ELR (cell line): ENCODE measurements around the gene RGPD5.
"Not testable (repeated sequence)": the region's sequence is repeated elsewhere in the genome, so short reads cannot be mapped to it uniquely, and the experiment has no call there.

ENCODE experiments used
- DNase-seq: peaks from one replicate; pipeline ENCODE4 v3.0.0-alpha.2; 2015; ENCODE audit warnings: low read depth

Gene RGPD5

DNA sequence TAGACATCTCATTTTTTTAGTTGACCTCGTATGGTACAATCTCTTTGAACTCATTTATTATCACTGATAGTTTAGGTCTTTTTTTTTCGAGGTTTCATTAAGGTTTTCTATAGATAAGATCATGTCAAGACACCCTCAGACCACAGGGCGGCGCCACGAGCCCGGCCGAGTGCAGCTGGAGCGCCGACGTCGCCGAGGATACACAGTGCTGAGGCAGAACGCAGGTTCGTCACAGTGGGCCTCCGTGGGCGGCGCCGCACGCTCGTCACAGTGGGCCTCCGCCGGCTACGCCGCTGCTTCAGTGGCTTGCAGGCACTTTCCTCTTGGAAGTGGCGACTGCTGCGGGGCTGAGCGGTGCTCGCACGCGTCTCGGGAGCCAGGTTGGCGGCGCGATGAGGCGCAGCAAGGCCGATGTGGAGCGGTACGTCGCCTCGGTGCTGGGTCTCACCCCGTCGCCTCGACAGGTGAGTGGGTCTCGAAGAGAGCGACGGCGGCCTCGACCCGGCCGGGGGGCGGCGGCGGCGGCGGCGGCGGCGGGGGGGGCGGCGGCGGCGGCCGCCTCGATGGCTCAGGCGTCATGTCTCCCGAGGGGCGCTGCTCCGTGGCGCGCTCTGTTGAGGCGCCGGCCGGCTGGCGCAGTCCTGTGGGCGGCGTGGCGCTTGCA lies at the start of gene RGPD5:
Gene RGPD5, plus strand, starts transcription at position 232 of the 664 bp plus-strand sequence. Its CDS starts 161 bp downstream, at position 393.
- not testable (repeated sequence) for DNase-seq

DNA sequence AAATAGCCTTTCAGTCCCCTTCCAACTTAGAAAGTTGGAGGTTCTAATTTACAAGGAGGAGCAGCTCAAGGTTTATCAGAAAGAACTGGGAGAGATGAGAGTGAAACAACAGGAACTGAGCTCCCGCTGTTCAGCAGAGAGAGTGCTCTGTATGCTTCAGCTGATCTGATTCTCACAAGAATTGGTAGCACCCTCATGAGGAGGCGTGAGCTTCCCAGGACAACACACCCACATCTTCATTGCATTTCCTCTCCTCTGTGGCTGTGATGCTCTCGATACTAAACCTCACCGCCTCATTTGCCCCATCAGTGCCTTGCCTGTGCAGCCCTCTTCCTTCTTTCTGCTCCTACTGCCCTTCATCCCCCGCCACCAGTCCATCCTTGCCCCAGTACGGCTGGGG lies 42.5 kb upstream of the RGPD5 start:
- not testable (repeated sequence) for DNase-seq

- DNase-seq = not testable (repeated sequence)
These were observed 36.8 kb upstream of the RGPD5 start for GRCh38 chr2:109757163-109757824.

DNA sequence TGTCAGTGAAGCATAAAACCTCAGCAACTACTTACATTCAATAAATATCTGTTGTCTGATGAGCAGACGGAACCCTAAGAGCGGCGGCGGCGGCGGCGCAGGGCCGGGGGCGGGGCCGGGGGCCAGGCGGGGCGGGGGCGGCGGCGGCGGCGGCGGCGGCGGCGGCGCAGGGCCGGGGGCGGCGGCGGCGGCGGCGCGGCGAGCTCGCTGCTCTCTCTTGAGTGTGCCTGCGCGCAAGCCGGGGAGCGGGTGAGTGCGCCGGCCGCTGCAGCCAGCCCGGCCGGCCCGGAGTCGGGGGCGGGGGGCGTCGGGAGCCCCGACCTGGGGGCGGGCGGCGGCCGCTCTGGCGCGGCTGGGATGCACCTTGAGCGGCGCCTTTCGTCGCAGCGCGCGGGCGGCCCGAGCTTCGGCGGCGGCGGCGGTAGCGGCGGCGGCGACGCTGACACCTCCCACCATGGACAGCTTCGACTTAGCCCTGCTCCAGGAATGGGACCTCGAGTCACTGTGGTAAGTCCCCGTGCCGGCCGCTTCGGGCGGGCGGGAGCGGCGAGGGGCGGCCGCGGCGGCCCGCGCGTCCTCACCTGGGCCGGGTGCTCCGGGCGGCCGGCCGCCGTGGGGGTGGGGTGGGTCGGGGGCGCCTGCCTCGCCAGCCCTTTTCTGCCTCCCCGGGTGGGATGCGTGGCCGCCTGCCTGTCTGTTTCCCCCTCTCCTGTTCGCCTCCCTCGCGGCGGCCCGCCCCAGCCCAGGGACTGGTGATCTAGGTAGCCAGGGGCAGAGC lies 33.7 kb upstream of the RGPD5 start:
- DNase-seq = not testable (repeated sequence)

GRCh38 chr2:109761043-109761454 lies 33.1 kb upstream of the RGPD5 start:
- DNase-seq = not testable (repeated sequence)

DNA sequence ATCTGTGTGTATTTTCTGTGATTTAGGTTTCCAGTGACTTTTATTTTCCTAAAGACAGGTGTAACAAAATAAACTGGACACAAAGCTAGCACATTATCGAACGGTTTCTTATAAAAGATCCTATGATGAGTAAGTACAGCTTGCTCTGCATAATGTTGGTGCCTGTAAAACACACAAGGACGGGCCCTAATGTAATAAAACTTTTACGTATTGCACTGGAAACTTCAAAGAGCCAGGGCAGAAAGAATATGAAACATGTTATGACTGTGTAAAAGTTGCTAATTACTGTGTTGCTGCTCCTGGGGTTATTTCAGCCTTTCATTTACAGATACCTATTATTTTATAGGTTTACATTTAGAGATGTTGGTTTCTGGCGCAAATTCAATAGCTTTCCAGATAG lies 32.1 kb upstream of the RGPD5 start:
- not testable (repeated sequence) for DNase-seq

- DNase-seq = not testable (repeated sequence)
These were observed 28.0 kb upstream of the RGPD5 start for GRCh38 chr2:109766074-109766473.

- DNase-seq = not testable (repeated sequence)
These were observed 27.1 kb upstream of the RGPD5 start for GRCh38 chr2:109766886-109767578.

- not testable (repeated sequence) for DNase-seq
These were observed 25.2 kb upstream of the RGPD5 start for GRCh38 chr2:109768934-109769333.

DNA sequence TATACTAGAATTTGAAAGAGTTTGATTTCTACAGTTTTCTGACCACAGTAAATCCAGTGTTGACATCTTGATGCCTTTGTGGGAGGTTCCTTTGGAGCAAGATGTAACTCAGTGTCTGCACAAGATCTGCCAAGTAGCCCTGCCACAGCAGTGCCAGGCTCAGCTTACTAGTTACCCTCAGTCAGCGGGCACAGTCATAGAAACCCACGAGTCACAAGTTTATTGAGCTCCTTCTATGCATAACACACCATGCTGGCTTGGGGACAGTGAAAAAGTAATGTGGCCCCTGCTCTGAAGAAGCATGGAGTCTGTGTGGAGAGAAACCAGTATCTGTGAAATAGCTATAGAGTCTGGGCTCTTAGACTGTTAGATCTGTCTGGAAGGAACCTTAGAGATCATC lies 15.0 kb upstream of the RGPD5 start:
- not testable (repeated sequence) for DNase-seq

DNA sequence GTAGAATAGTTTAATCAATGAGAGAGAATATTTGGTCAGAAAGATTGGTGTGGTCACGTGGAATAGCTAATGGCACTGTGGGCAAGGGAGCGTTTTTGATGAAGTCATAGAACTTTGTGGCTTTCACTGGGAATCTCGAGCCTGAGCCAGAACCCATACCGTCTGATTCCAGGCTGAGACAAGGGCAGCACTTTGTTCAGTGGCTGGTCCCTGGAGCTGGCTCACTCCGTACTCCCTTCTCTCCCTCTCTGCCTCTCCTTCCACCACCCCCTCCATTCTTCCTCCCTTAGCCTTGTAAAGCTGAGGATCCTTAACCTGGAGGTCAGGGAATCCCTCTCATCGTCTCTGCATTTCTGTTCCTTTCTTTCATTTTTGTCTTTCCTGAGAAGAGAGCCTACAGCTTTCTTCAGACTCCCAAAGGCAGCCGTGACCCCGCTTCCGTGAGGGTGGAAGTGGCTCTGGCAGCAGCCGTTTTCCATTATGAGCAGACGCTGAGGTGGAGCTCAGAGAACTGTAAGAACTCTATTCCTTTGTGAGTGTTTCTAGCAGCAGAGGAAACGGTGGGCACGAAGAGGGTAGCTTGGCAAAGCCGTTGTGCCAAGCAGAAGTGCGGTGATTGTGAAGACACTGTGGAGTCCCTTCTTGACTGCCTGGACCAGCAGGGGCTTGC lies 12.8 kb upstream of the RGPD5 start:
- not testable (repeated sequence) for DNase-seq

- DNase-seq = not testable (repeated sequence)
These were observed 11.6 kb upstream of the RGPD5 start for GRCh38 chr2:109782446-109782993.

DNA sequence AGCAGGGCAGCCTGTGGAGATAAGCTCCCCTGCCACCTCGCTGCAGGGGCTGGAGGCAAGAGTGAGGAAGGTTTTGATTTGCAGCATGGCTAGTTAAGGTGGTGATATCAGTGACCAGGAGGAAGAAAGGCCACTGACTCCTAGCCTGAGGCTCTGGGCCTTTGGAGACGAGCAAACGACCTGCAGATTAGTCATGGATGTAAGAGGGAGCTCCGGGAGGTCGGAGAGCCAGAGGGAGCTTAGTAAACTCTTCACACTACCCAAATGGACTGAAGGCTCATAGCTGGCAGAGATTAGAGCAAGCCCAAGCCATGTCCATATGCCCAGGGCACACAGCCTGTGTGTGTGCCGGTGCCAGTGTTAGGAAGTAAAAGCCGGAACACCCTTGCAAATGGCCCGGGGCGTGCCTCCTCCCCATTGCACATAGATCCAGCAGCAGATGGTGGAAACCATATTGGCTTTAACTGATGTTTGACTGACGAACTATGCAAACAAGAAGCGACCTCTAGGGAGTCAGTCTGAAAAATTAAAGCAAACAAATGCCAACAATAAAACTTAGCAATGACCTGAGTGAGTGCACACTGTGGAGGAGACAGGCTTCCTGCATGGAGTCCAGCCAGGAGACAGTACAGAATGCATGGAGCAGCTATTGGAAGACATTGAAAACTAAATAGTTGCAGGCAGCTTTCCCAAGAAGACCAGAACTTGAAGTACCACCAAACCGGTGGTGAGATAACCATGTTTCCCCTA lies 2.4 kb upstream of the RGPD5 start:
- DNase-seq = not testable (repeated sequence)

GRCh38 chr2:109792659-109793058 lies 1.4 kb upstream of the RGPD5 start:
- not testable (repeated sequence) for DNase-seq

GRCh38 chr2:109871129-109871751 lies 77.1 kb downstream of the RGPD5 start:
- DNase-seq = not testable (repeated sequence)

DNA sequence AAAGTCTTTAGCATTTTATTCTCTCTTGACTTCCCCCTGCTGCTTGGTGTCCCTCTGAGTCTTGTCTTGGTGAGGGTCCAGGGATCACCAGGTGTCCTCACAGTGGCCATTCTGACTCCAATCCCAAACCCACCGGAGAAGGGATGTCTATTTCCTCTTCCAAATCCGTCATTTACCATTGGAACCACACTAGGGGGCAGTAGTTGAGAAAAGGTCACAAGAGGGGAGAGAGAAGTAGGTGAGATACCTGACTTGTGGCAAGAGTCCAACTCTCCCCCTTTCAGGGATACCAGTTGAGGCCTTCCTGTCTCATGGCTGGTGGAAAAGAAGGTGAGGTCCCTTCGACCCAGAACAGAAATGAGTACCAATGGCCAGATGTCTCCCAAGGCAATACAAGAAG lies 82.5 kb downstream of the RGPD5 start:
- DNase-seq = not testable (repeated sequence)

DNA sequence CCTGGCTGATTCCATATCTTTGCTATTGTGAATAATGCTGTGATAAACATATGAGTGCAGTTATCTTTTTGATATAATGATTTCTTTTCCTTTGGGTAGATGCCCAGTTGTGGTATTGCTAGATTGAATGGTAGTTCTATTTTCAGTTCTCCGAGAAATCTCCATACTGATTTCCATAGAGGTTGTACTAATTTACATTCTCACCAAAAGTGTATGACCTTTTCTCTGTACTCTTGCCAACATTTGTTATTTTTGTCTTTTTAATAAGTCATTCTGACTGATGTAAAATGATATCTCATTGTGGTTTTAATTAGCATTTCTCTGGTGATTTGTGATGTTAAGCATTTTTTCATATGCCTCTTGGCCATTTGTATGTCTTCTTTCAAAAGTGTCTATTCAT lies 88.0 kb downstream of the RGPD5 start:
- DNase-seq = not testable (repeated sequence)

DNA sequence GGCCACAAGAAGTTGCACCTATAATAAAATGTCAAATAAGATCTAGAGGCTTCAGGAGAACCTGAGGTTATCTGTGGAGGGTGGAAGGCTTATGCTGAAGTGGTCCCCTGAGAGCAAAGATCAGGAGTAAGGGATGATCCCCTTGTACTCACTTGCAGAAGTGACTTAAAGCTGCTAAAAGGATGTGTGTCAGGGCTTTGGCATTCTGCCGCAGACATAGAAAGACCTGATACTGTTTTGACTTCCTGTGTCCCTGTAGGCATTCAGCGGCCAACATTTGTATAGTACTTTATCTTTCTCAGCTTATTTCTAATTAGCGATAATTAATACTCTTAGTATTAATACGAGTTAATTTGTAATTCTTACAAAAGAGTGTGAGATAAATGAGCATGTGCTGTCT lies 94.3 kb downstream of the RGPD5 start:
- not testable (repeated sequence) for DNase-seq

GRCh38 chr2:109889909-109890308 lies 95.8 kb downstream of the RGPD5 start:
- DNase-seq = not testable (repeated sequence)

GRCh38 chr2:109891024-109891423 lies 96.9 kb downstream of the RGPD5 start:
- not testable (repeated sequence) for DNase-seq
